Measurements from ENCODE around the gene MAGEB2. TPM values are rescaled to one million over a fixed set of nuclear protein-coding genes. Genes with fewer than 3 reads are reported as not detected.

The MAGEB2 gene
- total and polyA plus RNA-seq, 11 donors: not detected

GRCh38 chrX:30230395-30230794, 15.0 kb downstream of the MAGEB2 start, which contains the start of gene MAGEB3:
TSS of gene MAGEB3 (plus strand) at chrX:30230657. CDS start at chrX:30235925, 5,268 bp downstream.
- no peaks in the 10 kb centered on the region for H3K4me1 ChIP-seq
- peaks cover 0 to 6% (median 0%) of the 10 kb centered on the region in 9 donors for H3K27me3 ChIP-seq
- intact Hi-C loops (cut with DNase I): no loop called here
- ATAC-seq (no peak), DNase-seq (no peak)
- no peaks in the 10 kb centered on the region for H3K36me3 ChIP-seq
- TF ChIP-seq POLR2A (IDR thresholded peaks at IDR 0.05) (no peak), CTCF (IDR thresholded peaks at IDR 0.05) (no peak)
- H3K9me3 ChIP-seq: no peaks in the 10 kb centered on the region
- 55 to 71% (median 70%) methylated on average over 4 of the region's 4 CpGs for WGBS, 4 donors
- no peak within 1 kb of the TSS for H3K27ac ChIP-seq
- no peak within 1 kb of the TSS for H3K4me3 ChIP-seq

GRCh38 chrX:30241724-30242415, 26.5 kb downstream of the MAGEB2 start, which contains the start of gene MAGEB4:
TSS of gene MAGEB4 (plus strand) at chrX:30242000. CDS start at chrX:30242136, 136 bp downstream.
- intact Hi-C loops (cut with DNase I): no loop called here
- Histone ChIP-seq H3K9me3 (no peaks in the 10 kb centered on the region), H3K4me1 (no peaks in the 10 kb centered on the region), H3K27me3 (no peaks in the 10 kb centered on the region), H3K27ac (no peak within 1 kb of the TSS), H3K36me3 (no peaks in the 10 kb centered on the region), H3K4me3 (no peak within 1 kb of the TSS)
- no peak for DNase-seq
- ATAC-seq: no peak
- no peak for TF ChIP-seq POLR2A (IDR thresholded peaks at IDR 0.05)
- TF ChIP-seq CTCF (IDR thresholded peaks at IDR 0.05): no peak
- 86 to 88% (median 87%) methylated on average over 9 to 10 of the region's 10 CpGs for WGBS, 4 donors

GRCh38 chrX:30246769-30247489, 31.6 kb downstream of the MAGEB2 start, which contains the start of gene MAGEB1:
TSS of gene MAGEB1 (plus strand) at chrX:30247146. CDS start at chrX:30250494, 3,348 bp downstream.
- Histone ChIP-seq H3K4me1 (no peaks in the 10 kb centered on the region), H3K4me3 (no peak within 1 kb of the TSS), H3K36me3 (no peaks in the 10 kb centered on the region), H3K27me3 (no peaks in the 10 kb centered on the region), H3K27ac (no peak within 1 kb of the TSS), H3K9me3 (no peaks in the 10 kb centered on the region)
- 83 to 91% (median 87%) methylated on average over 36 to 38 of the region's 38 CpGs for WGBS, 4 donors
- no peak for TF ChIP-seq POLR2A (IDR thresholded peaks at IDR 0.05)
- TF ChIP-seq CTCF (IDR thresholded peaks at IDR 0.05): no peak
- ATAC-seq: no peak
- no peak for DNase-seq
- intact Hi-C loops (cut with DNase I): no loop called here

GRCh38 chrX:30248854-30249253, 33.5 kb downstream of the MAGEB2 start:
- Histone ChIP-seq H3K9me3 (no peaks in the 10 kb centered on the region), H3K27me3 (no peaks in the 10 kb centered on the region), H3K27ac (no peak overlapping the region), H3K4me3 (no peak overlapping the region), H3K4me1 (no peaks in the 10 kb centered on the region), H3K36me3 (no peaks in the 10 kb centered on the region)
- ATAC-seq (no peak), DNase-seq (no peak)
- WGBS, 4 donors: 58 to 78% (median 72%) methylated on average over 4 of the region's 4 CpGs
- intact Hi-C loops (cut with DNase I): no loop called here
- TF ChIP-seq POLR2A (IDR thresholded peaks at IDR 0.05) (no peak), CTCF (IDR thresholded peaks at IDR 0.05) (no peak)
